HepG2 (cell line): ENCODE results near the gene CENPP. TPM values are rescaled to one million over a fixed set of nuclear protein-coding genes. Genes with fewer than 3 reads are reported as not detected.

Source experiments
- FLYWCH1 ChIP-seq: sonication (generic); formaldehyde crosslinking; IDR thresholded peaks from 2 replicates; pipeline ENCODE4 v1.8.1; 2023; ENCODE audit warnings: mild to moderate bottlenecking, missing genetic modification reagents
- RFXAP ChIP-seq: sonication (generic); formaldehyde crosslinking; IDR thresholded peaks from 2 replicates; pipeline ENCODE4 v1.4.0; 2020; ENCODE audit warnings: missing genetic modification reagents, borderline replicate concordance
- SMC3 ChIP-seq: IDR thresholded peaks from 2 replicates; pipeline ENCODE4 v1.6.1; 2011; ENCODE audit warnings: low read length, improper control_type of control experiment
- SRF ChIP-seq: IDR thresholded peaks from 2 replicates; pipeline ENCODE4 v1.6.1; 2011; ENCODE audit warnings: mild to moderate bottlenecking, low read depth, low read length, moderate library complexity
- STAG1 ChIP-seq: sonication (generic); formaldehyde crosslinking; IDR thresholded peaks from 2 replicates; pipeline ENCODE4 v1.4.0; 2020; ENCODE audit warnings: missing genetic modification reagents
- ZXDC ChIP-seq: sonication (generic); formaldehyde crosslinking; IDR thresholded peaks from 2 replicates; pipeline ENCODE4 v1.5.0; 2020; ENCODE audit warnings: mild to moderate bottlenecking, missing genetic modification reagents
- polyA plus RNA-seq, 8 experiments: library from polyadenylated mRNA; depleted of rRNA in 3 of 8; stranded (reverse) in 7 of 8; unstranded in 1 of 8; fragments of >200 nt; fragmentation: Illumina TruSeq in 4 of 8; extraction: Trizol in 4 of 8; gene quantifications; 2 replicates each; pipeline versions ENCODE4 v1.2.1 to v1.2.3, GENCODE V29; 2011 to 2016; ENCODE audit warnings: low read depth in 4 of 8, missing spikeins in 1 of 8, mixed read lengths in 1 of 8; ENCODE audit not compliant: insufficient read depth in 1 of 8
- total RNA-seq, 5 experiments: library from RNA; depleted of rRNA; stranded (reverse); fragments of >200 nt; fragmentation: Illumina TruSeq; extraction: Trizol; gene quantifications; 2 replicates each; pipeline ENCODE4 v1.2.3, GENCODE V29; 2016; ENCODE audit warnings: low read depth in 1 of 5
- TF ChIP-seq, protein P1 (sequence below): IDR thresholded peaks from 2 replicates; pipeline ENCODE4 v1.6.1; 2016; ENCODE audit warnings: low read depth
- TF ChIP-seq, protein P2 (sequence below): sonication (generic); formaldehyde crosslinking; IDR thresholded peaks from 2 replicates; pipeline ENCODE4 v1.5.0; 2020; ENCODE audit warnings: mild to moderate bottlenecking, missing genetic modification reagents, moderate library complexity
- TF ChIP-seq, protein P3 (sequence below): IDR thresholded peaks from 2 replicates; pipeline ENCODE4 v1.4.0; 2020; ENCODE audit warnings: mild to moderate bottlenecking, missing genetic modification reagents
- TF ChIP-seq, protein P4 (sequence below): sonication (generic); IDR thresholded peaks from 2 replicates; pipeline ENCODE4 v1.6.1; 2016; ENCODE audit warnings: low read depth, borderline replicate concordance
- TF ChIP-seq, protein P5 (sequence below): sonication (generic); formaldehyde crosslinking; IDR thresholded peaks from 2 replicates; pipeline ENCODE4 v1.4.0; 2020; ENCODE audit warnings: missing genetic modification reagents, mild to moderate bottlenecking, borderline replicate concordance
- TF ChIP-seq, protein P6 (sequence below): sonication (generic); formaldehyde crosslinking; conservative IDR thresholded peaks from 2 replicates; pipeline ENCODE4 v1.8.0; 2022; ENCODE audit warnings: mild to moderate bottlenecking, moderate library complexity, missing genetic modification reagents

CENPP gene
- total and polyA plus RNA-seq, 2 of the 13 experiments (the other 11 are each of a cell fraction or from before 2014, with no cell fraction given) = 2.0 to 11.4 TPM

DNA sequence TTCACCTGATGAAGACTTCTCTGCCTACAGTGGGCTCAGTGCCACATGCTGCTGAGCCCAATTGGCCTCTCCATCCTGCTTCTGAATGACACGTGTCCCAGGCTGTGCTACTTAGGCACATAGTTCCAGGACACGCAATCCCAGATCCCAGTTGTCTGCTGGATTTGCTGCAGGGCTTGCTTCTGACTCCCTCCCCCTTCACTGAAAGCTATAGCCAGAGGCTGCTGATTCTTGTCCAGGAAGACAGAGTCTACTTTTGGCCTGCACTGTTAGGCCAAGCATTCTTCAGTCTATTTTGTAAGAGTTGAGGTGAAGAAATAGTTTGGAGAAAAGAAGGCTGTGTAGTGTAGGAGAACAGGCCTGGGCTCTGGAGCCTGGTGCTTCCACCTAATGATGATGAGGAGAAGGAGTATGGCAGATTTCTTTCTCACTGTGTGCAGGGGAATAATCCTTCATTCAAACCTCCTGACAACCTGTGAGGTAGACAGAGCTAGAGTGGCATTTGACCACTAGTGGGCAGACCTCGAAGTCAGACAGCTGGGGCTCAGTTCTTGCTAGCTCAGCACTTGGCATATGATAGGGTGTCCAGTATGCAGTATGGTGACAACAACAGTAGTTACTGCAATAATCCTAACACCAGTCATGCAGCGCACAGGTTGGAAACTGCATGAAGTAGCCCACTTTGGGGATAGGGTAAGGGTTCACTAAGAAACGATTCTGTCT is 176.1 kb downstream of the CENPP start (continued):
- TF ChIP-seq ZXDC = no peak
- TF ChIP-seq, protein P1, sequence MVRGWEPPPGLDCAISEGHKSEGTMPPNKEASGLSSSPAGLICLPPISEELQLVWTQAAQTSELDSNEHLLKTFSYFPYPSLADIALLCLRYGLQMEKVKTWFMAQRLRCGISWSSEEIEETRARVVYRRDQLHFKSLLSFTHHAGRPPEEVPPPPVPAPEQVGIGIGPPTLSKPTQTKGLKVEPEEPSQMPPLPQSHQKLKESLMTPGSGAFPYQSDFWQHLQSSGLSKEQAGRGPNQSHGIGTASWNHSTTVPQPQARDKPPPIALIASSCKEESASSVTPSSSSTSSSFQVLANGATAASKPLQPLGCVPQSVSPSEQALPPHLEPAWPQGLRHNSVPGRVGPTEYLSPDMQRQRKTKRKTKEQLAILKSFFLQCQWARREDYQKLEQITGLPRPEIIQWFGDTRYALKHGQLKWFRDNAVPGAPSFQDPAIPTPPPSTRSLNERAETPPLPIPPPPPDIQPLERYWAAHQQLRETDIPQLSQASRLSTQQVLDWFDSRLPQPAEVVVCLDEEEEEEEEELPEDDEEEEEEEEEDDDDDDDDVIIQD (CRISPR knock-in tag) = peak; percentile 27; the same call in 1 of the 2 replicates
- TF ChIP-seq, protein P2, sequence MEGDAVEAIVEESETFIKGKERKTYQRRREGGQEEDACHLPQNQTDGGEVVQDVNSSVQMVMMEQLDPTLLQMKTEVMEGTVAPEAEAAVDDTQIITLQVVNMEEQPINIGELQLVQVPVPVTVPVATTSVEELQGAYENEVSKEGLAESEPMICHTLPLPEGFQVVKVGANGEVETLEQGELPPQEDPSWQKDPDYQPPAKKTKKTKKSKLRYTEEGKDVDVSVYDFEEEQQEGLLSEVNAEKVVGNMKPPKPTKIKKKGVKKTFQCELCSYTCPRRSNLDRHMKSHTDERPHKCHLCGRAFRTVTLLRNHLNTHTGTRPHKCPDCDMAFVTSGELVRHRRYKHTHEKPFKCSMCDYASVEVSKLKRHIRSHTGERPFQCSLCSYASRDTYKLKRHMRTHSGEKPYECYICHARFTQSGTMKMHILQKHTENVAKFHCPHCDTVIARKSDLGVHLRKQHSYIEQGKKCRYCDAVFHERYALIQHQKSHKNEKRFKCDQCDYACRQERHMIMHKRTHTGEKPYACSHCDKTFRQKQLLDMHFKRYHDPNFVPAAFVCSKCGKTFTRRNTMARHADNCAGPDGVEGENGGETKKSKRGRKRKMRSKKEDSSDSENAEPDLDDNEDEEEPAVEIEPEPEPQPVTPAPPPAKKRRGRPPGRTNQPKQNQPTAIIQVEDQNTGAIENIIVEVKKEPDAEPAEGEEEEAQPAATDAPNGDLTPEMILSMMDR (CRISPR knock-in tag) = peak; percentile 76
- TF ChIP-seq, protein P3, sequence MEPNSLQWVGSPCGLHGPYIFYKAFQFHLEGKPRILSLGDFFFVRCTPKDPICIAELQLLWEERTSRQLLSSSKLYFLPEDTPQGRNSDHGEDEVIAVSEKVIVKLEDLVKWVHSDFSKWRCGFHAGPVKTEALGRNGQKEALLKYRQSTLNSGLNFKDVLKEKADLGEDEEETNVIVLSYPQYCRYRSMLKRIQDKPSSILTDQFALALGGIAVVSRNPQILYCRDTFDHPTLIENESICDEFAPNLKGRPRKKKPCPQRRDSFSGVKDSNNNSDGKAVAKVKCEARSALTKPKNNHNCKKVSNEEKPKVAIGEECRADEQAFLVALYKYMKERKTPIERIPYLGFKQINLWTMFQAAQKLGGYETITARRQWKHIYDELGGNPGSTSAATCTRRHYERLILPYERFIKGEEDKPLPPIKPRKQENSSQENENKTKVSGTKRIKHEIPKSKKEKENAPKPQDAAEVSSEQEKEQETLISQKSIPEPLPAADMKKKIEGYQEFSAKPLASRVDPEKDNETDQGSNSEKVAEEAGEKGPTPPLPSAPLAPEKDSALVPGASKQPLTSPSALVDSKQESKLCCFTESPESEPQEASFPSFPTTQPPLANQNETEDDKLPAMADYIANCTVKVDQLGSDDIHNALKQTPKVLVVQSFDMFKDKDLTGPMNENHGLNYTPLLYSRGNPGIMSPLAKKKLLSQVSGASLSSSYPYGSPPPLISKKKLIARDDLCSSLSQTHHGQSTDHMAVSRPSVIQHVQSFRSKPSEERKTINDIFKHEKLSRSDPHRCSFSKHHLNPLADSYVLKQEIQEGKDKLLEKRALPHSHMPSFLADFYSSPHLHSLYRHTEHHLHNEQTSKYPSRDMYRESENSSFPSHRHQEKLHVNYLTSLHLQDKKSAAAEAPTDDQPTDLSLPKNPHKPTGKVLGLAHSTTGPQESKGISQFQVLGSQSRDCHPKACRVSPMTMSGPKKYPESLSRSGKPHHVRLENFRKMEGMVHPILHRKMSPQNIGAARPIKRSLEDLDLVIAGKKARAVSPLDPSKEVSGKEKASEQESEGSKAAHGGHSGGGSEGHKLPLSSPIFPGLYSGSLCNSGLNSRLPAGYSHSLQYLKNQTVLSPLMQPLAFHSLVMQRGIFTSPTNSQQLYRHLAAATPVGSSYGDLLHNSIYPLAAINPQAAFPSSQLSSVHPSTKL = 0 out of 2 replicates have a peak, but pooled peaks have one; percentile 10
- TF ChIP-seq, protein P4, sequence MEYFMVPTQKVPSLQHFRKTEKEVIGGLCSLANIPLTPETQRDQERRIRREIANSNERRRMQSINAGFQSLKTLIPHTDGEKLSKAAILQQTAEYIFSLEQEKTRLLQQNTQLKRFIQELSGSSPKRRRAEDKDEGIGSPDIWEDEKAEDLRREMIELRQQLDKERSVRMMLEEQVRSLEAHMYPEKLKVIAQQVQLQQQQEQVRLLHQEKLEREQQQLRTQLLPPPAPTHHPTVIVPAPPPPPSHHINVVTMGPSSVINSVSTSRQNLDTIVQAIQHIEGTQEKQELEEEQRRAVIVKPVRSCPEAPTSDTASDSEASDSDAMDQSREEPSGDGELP = peak; percentile 76
- peak; percentile 85 for TF ChIP-seq SMC3
- TF ChIP-seq, protein P5, sequence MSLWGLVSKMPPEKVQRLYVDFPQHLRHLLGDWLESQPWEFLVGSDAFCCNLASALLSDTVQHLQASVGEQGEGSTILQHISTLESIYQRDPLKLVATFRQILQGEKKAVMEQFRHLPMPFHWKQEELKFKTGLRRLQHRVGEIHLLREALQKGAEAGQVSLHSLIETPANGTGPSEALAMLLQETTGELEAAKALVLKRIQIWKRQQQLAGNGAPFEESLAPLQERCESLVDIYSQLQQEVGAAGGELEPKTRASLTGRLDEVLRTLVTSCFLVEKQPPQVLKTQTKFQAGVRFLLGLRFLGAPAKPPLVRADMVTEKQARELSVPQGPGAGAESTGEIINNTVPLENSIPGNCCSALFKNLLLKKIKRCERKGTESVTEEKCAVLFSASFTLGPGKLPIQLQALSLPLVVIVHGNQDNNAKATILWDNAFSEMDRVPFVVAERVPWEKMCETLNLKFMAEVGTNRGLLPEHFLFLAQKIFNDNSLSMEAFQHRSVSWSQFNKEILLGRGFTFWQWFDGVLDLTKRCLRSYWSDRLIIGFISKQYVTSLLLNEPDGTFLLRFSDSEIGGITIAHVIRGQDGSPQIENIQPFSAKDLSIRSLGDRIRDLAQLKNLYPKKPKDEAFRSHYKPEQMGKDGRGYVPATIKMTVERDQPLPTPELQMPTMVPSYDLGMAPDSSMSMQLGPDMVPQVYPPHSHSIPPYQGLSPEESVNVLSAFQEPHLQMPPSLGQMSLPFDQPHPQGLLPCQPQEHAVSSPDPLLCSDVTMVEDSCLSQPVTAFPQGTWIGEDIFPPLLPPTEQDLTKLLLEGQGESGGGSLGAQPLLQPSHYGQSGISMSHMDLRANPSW (CRISPR knock-in tag) = no peak
- no peak for TF ChIP-seq FLYWCH1 (CRISPR knock-in tag)
- TF ChIP-seq STAG1 (CRISPR knock-in tag) = peak; percentile 72
- no peak for TF ChIP-seq SRF
- TF ChIP-seq RFXAP (CRISPR knock-in tag) = no peak
- TF ChIP-seq, protein P6, sequence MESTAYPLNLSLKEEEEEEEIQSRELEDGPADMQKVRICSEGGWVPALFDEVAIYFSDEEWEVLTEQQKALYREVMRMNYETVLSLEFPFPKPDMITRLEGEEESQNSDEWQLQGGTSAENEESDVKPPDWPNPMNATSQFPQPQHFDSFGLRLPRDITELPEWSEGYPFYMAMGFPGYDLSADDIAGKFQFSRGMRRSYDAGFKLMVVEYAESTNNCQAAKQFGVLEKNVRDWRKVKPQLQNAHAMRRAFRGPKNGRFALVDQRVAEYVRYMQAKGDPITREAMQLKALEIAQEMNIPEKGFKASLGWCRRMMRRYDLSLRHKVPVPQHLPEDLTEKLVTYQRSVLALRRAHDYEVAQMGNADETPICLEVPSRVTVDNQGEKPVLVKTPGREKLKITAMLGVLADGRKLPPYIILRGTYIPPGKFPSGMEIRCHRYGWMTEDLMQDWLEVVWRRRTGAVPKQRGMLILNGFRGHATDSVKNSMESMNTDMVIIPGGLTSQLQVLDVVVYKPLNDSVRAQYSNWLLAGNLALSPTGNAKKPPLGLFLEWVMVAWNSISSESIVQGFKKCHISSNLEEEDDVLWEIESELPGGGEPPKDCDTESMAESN (CRISPR knock-in tag) = no peak
